GM19395 (cell line): ENCODE results near the gene RIMKLB.
"Not testable (repeated sequence)": the region's sequence is repeated elsewhere in the genome, so short reads cannot be mapped to it uniquely, and the experiment has no call there.

Source experiments
- ATAC-seq: cut with Tn5 transposase; IDR thresholded peaks from one replicate; pipeline ENCODE4 v1.9.1; 2021; ENCODE audit warnings: mild to moderate bottlenecking, moderate library complexity; ENCODE audit not compliant: unreplicated experiment

Gene RIMKLB

GRCh38 chr12:8813572-8814357 lies 116.0 kb downstream of the RIMKLB start:
- ATAC-seq: no peak

GRCh38 chr12:8816448-8817050 lies 118.8 kb downstream of the RIMKLB start:
- no peak for ATAC-seq

GRCh38 chr12:8817856-8818255 lies 120.1 kb downstream of the RIMKLB start:
- no peak for ATAC-seq

- no peak for ATAC-seq
These were observed 120.7 kb downstream of the RIMKLB start for GRCh38 chr12:8818526-8818925.

GRCh38 chr12:8819666-8819980 lies 121.8 kb downstream of the RIMKLB start:
- no peak for ATAC-seq

GRCh38 chr12:8820676-8821407 lies 123.1 kb downstream of the RIMKLB start:
- not testable (repeated sequence) for ATAC-seq

- ATAC-seq: no peak
These were observed 123.8 kb downstream of the RIMKLB start for GRCh38 chr12:8821591-8821990.

GRCh38 chr12:8822298-8822697 lies 124.5 kb downstream of the RIMKLB start, which contains the start of gene A2ML1:
Gene A2ML1 (plus strand): TSS chr12:8822621. CDS start chr12:8822652, 31 bp downstream.
- no peak for ATAC-seq

- ATAC-seq: no peak
These were observed 125.9 kb downstream of the RIMKLB start for GRCh38 chr12:8823565-8824300.

GRCh38 chr12:8827551-8828256 lies 129.9 kb downstream of the RIMKLB start:
- no peak for ATAC-seq

GRCh38 chr12:8828257-8829124 lies 130.7 kb downstream of the RIMKLB start:
- no peak for ATAC-seq

- no peak for ATAC-seq
These were observed 131.3 kb downstream of the RIMKLB start for GRCh38 chr12:8829125-8829518.

GRCh38 chr12:8829621-8830020 lies 131.8 kb downstream of the RIMKLB start:
- no peak for ATAC-seq

GRCh38 chr12:8831116-8831515 lies 133.3 kb downstream of the RIMKLB start:
- ATAC-seq: no peak

- no peak for ATAC-seq
These were observed 134.7 kb downstream of the RIMKLB start for GRCh38 chr12:8832500-8832899.
